A204.1 (cell line): ENCODE results near the gene PAK4.
"Not testable (repeated sequence)": the region's sequence is repeated elsewhere in the genome, so short reads cannot be mapped to it uniquely, and the experiment has no call there.

ENCODE experiments used
- FAIRE-seq: peaks from 2 replicates; lab custom pipeline; 2012; peaks lifted over from hg19 to GRCh38; lab: Jason Lieb, UNC

Gene PAK4

DNA sequence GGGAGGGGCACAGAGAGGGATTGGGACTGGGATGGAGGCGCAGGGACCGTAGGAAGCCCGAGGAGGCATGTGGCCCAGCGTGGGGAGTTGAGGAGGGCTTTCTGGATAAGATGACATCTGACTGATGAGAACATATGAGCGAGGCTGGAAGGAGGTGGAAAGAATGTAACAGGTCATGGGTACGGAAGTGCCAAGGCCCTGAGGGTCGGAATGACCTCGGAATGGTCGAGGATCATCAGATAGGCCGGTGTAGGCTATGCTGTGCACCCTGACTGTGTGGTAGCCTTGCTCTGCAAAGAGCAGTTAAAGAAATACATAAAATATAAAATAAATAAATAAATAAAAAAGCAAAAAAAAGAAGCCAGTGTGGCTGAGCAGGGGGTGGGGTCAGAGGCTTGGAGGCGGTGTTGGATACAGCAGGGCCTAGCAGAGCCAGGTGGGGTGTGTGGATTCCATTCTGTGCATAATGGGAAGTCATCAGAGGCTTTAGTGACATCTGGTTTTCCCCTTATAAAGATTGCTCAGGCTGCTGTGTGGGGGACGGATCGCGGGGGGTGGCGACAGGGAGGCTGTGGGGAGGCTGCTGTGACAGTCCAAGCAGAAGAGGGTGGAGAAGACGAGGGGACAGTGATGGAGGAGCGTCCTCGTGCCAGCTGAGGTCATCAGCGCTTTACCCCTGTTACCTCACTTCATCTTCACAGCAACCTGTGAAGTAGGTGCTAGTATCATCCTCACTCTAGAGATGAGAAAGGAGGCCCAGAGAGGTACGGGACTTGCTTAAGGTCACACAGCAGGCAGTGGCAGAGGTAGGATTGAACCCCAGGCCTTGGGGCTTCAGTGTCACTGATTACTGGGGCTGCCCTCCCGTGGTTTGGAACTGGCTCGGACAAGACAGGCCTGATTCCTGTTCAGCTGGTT is 5.0 kb downstream of the PAK4 start:
- FAIRE-seq = no peak

DNA sequence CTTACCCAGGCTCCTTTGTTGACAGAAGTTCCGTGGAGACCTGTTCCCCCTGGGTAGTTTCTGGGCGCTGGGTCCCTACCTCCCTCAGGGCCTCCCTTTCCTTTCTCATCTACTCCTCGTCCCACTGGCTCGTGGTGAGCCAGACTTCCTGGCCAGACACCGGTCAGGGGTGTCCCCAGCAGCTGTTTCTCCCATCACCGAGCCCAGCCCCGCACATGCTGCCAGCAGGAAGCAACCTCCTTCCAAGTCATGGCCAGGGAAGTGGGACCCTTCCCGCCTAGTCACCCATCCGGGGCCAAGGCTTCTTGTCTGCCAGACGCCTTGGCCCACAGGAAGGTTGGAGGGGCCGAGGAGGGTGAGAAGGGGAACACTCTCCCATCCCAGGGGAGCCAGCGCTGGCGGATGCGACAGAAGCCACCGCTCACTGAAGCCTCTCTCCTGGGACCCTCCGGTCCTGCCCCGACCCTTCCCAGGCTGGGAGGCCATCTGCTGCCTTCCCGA is 5.7 kb downstream of the PAK4 start:
- FAIRE-seq = no peak

DNA sequence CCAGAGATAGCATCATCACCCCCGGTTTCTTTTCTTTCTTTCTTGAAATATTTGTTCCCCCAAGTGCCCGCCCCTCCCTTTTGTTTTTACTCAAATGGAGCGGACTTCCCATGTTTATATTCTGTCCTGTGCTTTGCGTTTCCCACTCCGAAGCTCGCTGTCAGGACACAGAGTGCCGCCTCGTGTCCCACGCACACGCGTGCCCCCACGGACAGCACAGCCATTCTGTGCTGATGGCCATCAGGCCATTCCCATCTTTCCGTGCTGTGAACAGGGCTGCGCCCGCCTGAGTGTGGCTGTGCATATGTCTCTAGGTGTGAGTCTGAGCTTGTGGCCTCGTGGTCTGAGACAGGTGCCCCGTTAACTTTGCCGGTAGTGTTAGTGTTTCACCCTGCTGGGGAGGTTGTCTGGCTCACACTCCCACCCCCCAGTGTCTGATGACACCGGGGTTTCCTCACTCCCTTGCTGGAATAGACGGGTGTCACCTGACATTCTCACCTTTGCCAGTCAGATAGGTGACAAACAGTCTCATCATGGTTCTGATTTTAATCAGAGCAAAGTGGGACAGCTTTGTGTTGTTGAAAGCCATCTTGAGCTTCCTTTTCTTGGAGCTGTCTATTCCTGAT is 6.9 kb downstream of the PAK4 start:
- FAIRE-seq = no peak

DNA sequence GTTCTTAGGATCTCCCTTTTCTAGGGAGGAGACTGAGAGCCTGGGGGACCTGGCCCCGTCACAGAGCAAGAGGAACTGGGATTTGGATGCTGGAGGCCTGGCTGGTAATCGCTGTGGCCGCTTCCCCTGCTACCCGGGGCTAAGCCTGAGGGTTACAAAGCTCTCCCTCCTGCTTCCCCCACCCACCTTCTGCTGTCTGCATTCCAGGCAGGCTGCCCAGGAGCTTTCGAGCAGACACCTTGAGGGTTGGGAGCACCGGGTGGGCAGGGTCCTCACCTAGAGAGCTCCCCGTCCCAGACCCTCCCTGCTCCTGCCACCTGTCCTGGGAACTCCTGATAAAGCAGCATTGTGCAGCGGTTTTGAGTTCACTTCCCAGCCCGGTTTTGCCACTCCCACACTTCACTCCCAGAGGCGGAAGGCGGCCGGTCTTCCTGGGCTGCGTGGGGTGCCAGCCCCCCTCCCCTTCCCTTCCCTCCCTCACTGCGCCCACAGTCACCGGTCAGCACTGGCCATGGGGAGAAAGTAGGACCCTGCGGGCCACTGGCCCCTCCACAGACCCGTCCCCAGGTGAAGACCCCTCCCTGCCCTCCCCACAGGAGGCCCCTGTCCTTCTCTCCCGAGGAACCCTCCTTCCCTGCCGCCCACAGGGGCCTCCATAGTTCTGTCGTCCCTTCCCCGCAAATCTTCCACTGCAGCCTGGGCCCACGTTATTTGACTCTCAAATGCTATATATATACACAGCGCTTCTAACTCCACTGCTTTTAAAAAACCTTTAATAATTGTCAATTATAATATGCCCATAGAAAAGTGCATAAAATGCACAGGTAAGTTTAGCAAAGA is 8.1 kb downstream of the PAK4 start:
- FAIRE-seq = no peak

DNA sequence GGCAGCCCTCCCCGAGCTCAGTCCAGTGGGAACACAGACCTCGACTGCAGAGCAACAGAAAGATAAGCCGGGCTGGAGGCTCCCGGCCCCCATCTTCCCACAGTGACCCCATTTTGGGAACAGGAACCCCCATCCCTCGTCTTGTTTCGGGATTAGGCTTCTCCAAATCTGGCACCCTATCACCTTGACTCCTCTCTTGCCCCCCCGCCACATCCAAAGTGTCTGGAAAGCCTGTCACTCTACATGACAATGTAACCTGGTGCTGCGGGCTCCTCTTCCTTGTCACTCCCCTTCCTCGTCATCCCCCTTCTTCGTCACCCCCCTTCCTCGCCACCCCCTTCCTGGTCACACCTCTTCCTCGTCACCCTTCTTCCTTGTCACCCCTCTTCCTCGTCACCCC is 10.1 kb downstream of the PAK4 start:
- FAIRE-seq = no peak

DNA sequence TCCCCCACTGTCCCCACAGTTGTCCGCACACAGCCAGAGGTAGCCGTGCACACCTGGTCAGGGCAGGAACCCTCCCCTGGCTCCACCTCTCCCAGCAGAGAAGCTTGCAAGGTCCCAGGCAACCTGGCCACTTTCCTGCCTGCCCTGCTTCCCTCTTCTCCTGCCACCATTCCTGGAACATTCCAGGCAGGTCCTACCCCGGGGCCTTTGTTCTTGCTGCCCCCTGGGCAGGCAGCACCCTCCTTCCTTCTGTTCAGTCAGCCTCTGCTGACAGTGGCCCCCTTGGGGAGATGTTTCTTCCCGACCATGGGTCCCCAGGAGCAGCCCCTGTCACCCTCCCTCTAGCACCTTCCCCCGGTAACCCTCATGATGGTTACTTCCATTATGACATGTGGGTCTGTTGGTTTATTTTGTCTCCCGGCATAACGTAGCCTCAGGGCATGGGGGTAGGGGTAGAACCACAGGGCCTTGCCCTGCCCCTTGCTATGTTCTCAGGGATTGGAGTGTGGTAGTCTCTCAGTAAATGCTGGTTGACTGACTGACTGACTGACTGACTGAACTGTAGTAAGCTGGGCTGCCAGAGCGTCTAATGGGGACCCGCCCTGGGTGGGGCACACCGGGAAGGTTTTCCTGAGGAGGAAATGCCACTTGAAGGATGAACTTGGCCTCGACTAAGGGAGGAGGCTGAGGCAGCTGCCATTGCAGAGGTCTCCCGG is 10.8 kb downstream of the PAK4 start:
- FAIRE-seq = no peak

DNA sequence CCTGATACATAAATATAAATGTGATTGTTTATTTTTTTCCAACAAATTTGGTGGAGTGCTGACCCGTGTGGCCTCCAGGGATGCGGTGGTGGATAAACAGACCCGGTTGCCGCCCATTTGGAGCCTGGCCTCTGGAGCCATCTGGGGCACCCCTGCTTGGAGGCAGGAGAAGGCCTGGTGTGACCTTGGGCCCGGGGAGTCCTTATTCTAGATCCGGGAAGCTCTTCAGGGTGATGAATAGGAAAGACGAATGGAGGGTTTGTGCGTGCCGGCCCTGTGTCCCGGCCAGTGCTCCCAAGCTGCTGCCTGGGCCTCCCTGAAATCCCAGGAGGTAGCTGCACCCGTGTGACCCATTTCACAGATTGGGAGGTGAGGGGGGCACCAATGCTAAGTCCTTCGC is 11.5 kb downstream of the PAK4 start:
- no peak for FAIRE-seq

DNA sequence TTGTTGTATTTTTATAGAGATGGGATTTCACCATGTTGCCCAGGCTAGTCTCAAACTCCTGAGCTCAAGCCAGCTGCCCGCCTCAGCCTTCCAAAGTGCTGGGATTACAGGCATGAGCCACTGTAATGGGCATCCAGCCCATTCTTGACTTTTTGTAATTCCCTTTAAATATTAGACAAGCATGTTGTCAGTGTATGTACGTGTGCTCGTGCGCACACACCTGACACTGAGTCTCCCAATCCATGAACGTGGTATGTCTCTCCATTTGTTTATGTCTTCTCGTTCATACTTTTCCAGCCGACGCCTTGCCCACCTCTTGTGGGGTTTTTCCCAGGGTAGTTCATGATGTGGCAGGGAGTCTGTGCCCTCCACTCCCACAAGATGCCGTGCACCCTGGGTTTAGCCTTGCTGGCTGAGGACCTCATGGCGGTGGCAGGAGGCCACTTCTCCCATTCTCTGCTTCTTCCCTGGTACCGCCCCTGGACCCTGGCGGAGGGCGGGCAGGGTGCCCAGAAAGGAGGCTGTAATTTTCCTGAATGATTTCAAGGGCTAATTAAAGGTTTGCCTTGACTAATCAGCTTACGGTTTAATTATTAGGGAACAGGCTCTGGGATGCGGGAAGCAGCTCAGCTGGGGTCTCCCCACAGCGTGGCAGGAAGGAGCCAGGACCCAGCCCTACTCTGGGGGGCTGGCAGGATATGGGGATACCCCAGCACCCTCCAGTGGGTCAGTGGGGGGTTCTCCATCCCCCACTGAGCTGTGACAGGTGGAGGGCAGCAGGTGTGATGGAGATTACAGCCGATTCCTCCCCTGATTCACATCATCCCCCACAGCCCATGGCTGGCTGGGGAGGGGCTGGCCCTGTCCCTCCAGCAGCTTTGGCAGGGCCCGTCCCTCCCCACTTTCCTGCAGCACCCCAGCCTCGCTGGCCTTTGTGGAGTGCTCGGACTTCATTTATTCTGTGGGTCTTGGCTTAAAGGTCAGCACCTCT is 12.9 kb downstream of the PAK4 start:
- no peak for FAIRE-seq

DNA sequence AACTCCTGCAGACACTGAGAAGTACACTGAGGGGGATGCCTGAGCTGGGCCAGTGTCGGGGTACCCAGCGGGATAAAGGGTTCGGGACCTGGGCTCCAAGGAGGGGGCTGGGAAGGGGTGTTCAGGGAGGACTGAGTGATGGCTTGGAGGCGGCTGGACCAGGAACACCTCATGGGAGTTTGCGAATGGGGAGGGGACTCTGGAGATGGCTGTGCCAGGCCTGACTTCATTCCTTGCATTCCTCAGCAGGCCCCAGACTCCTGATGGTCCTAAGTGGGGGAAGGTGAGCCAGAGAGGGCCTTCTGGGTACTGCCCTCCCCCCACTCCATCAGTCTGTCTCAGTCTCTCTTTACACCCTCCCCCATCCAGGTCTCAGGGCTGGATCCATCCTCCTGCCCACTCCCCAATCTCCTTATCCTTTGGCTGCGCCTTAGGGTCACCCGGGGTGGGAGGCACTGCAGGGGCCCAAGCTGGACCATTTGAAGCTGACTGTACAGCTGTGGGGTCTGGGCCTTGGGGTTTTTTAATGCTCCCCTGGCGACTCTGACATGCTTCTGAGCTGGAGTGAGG is 13.8 kb downstream of the PAK4 start:
- FAIRE-seq = no peak

DNA sequence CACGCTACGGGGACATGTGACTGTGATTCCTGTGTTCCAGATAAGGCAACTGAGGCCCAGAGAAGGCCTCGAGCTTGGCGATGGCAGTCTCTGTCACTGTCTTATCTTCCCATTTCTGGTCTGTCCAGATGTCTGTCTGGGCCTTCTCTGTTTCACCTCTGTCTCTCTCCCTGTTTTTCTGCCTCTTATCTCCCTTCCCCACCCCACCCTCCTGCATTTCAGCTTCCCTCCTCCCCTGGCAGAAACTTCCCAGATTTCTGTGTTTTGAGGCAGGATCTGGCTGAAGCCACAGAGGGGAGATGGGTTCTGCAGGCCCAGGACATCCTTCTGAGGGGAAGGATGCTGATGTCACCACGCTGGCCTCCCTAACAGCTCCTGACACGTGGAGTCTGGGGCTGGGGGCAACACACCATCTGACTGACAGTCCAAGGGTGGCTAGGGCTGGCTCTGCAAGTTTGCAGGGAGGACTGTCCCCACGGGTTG is 14.4 kb downstream of the PAK4 start:
- no peak for FAIRE-seq

DNA sequence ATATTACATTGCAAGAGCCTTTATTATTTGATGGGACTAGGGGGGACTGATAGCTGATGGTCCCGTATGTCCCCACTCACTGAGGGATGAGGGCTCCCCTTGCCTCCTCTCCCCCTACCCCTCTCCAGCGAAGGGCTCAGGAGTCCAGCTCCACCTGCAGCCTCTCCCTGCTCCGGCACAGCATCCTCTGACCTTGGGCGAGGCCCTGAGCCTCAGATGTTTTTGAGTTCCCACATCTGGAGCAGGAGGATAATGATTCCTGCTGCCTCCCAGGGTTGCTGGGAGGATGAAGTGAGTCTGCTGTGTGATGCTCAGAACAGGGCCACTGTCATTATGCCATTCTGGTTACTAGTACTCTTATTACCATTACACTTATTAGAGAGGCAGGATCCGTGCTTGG is 15.0 kb downstream of the PAK4 start:
- no peak for FAIRE-seq

DNA sequence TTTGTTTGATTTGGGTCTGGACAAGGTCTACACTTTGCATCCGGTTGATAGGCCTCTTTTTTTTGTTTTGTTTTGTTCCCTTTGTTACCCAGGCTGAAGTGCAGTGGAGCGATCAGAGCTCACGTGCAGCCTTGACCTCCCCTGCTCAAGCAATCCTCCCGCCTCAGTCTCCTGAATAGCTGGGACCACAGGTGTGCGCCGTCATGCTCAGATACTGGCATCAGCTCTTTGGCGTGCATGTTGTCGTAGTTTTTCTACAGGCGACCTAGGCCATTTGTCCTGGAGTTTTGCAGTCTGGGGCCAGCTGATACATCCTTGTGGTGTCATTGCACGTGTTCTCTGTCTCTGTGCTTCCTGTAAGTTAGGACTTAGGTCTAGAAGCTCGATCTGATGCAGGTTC is 16.3 kb downstream of the PAK4 start:
- FAIRE-seq = no peak

DNA sequence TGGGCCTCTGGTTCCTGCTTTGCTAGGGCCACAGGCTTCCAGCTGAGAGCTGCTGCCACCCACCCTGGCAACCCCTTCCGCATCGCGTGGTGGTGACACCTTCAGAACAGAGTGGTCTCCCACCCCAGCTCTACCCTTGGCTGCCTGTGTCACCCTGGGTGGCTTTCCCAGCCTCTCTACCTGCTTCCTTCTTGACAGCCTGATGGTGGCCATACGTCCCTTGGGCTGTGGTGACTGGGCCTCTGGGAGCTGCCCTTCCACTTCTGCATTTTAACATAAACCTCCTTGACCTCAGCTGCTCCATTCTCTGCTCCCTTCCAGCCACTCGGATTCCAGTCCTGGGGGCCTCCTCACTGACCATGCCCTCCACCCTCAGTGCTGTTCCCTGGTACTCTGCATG is 17.0 kb downstream of the PAK4 start:
- FAIRE-seq = no peak

DNA sequence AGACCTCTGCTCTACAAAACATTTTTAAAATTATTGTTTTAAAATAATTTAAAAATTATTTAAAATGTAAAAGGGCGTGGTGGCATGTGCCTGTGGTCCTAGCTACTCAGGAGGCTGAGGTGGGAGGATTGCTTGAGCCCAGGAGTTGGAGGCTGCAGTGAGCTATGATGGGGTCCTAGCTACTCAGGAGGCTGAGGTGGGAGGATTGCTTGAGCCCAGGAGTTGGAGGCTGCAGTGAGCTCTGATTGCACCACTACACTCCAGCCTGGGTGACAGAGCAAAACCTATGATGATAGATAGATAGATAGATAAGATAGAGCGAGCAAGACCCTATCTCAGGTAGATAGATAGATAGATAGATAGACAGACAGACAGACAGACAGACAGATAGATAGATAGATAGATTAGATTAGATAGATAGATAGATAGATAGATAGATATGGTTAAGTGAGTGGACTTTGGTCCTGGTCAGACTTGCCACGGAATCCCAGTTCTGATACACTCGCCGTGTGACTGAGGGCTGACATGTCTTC is 18.2 kb downstream of the PAK4 start:
- FAIRE-seq = not testable (repeated sequence)

DNA sequence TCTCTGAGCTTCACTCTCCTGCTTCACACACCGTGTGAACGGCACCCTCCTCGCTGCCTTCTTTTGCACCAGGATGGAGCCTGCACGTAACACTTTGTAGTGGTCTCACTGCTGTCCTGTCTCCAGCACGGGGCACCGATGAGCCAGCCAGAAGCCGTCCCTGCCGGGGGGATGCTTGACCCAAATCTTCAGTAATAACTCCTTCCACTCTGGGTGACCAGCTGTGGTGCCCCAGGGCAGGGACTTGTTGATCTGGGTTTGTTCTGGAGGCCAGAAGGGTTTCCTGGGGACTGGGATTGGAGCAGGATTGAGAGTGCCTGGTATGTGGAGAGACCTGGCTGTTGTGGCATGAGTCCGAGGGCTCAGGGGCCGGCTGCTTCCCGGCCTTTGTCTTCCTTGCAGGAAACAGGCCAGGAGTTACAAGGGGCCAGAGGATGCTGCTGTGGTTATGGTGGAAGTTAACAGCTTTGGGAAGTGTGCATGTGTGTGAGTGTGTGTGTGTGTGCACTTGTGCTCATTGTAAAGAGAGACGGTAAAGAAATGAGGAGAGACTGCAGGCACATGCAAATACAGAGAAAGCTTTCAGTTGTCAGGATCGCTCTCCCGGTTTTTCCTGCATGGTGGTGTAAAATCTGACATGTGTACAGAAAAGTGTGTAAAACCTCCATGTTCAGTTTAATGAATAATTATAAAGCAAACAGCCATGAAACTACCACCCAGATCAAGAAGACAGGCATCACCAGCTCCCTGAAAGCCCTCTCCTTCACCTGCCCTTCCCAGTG is 18.9 kb downstream of the PAK4 start:
- no peak for FAIRE-seq

DNA sequence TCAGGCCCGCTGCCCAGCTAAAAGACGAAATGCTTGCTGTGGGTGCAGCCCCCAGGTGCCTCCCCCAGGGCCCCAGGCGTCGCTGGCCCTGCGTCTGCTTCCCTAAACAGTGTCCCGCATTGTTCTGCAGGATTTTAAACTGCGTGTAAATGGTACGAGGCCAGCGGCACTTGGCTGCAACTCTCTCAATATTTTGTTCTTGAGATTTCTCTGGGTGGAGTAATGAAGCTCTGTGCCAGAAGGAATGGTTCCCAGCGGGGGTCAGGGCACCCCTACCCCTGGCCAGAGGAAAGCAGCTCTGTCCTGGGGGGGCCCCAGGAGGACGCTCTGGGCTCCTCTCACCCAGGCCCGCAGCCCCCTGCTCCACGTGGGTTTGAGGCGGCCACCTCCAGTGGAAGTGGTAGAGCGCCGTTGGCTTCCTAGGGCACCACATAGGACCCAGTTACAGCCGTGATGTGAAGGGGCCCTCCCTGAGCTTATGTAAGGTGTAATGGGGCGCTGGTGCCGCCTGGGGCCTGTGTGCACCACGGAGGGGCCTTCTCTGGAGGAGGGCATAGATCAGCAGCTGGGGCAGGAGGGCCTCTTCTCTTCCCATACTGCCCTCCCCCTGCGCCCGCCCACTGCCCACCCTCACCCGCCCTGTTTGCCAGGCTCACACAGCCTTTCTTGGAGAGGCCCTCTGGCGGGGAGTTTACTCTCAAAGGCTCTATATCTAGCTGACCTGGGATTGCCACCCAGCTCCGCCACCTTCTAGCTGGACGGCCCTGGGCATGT is 19.8 kb downstream of the PAK4 start:
- no peak for FAIRE-seq

DNA sequence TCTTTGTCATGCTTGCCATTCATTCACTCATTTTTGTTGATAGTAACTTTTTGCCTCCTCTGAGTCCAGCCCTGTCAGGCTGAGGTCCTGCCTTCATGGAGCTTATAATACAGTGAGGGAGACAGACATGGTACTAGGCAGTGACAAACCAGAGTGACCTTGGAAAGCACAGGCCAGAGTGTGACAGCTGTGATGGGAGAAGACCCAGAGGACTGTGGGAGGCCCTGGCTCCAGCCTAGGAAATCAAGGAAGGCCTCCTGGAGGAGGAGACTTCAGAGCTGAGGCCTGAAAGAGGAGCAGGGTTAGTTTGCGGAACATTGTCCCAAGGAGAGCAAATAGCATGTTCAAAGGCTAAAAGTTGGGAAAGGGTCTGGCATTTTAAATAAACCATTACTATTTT is 20.5 kb downstream of the PAK4 start:
- FAIRE-seq = no peak

DNA sequence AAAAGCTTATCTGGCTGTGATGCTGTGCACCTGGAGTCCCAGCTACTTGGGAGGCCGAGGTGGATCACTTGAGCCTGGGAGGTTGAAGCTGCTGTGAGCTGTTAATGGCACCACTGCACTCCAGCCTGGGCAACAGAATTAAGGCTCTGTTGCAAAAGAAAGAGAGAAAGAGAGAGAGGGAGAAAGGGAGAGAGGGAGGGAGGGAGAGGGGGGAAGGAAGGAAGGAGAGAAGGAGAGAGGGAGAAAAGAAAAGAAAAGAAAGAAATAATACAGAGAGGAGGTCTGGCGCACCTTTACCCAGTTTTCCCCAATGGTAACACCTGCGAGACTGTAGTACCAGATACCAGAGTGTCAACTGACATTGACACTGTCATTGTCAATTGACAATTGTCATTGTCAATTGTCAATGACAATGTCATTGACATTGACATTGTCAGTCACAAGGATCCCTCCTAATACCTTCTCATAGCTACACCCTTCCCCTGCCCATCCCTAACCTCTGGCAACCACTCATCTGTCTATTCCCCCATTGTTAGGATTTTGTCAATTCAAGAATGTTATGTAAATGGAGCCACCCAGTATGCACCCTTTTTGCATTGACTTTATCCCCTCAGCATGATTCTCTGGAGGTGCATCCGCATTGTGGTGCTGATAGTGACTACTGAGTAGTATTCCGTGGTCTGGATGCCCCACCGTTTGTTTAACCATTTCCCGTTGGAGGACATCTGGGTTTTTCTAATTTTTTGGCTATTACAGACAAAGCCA is 21.3 kb downstream of the PAK4 start:
- no peak for FAIRE-seq
